IMR-90 (cell line): ENCODE measurements around the gene FCRL1. TPM values are rescaled to one million over a fixed set of nuclear protein-coding genes. Genes with fewer than 3 reads are reported as not detected.

ENCODE experiments used
- ATAC-seq: fragments of 200-7000 bp; cut with Tn5 transposase; 2 replicates; pipeline ENCODE4 v1.9.1; 2020; ENCODE audit warnings: low read depth, mild to moderate bottlenecking, moderate library complexity
- BruUV-seq: library from RNA; stranded (reverse); fragments of 400-500 nt; replicated peaks from 2 replicates; lab custom pipeline; 2021; lab: Mats Ljungman, UMichigan
- CTCF ChIA-PET: fragments of 300-600 bp; formaldehyde crosslinking; extraction: SDS; loops from one replicate; lab custom pipeline; 2021; ENCODE audit warnings: antibody characterized with exemption; lab: Yijun Ruan, JAX
- POLR2A ChIA-PET: fragments of 300-600 bp; sonication (Branson Sonifier 250); formaldehyde crosslinking; loops from one replicate; lab custom pipeline; 2022; ENCODE audit warnings: antibody characterized with exemption; ENCODE audit not compliant: unreplicated experiment; lab: Charles Lee
- DNase-seq: peaks from one replicate; pipeline ENCODE4 v3.0.0; 2013
- H2AFZ ChIP-seq: replicated peaks from 2 replicates; pipeline ENCODE3; 2013; ENCODE audit warnings: low read length, mild to moderate bottlenecking; ENCODE audit not compliant: poor library complexity
- H2AK5ac ChIP-seq: 2 replicates; pipeline ENCODE4 v1.6.1; 2013; ENCODE audit warnings: low read depth, low read length, inconsistent platforms
- H2AK9ac ChIP-seq: replicated peaks from 2 replicates; pipeline ENCODE3; 2013; ENCODE audit warnings: mild to moderate bottlenecking, low read depth, low read length, moderate library complexity; ENCODE audit not compliant: poor library complexity
- H2BK120ac ChIP-seq: 2 replicates; pipeline ENCODE4 v1.6.1; 2013; ENCODE audit warnings: low read depth, low read length, inconsistent platforms
- H2BK15ac ChIP-seq: 3 replicates; pipeline ENCODE4 v1.6.1; 2013; ENCODE audit warnings: low read depth, low read length, inconsistent platforms
- H2BK20ac ChIP-seq: 2 replicates; pipeline ENCODE4 v1.6.1; 2013; ENCODE audit warnings: low read depth, mild to moderate bottlenecking, inconsistent platforms, low read length, moderate library complexity
- H2BK5ac ChIP-seq: 2 replicates; pipeline ENCODE4 v1.6.1; 2013; ENCODE audit warnings: mild to moderate bottlenecking, low read depth, low read length, inconsistent platforms; ENCODE audit not compliant: poor library complexity, severe bottlenecking
- H3K14ac ChIP-seq: replicated peaks from 2 replicates; pipeline ENCODE4 v1.6.1; 2013; ENCODE audit warnings: low read depth, low read length, inconsistent platforms
- H3K18ac ChIP-seq: 2 replicates; pipeline ENCODE4 v1.6.1; 2013; ENCODE audit warnings: low read depth, low read length, control low read depth
- H3K23ac ChIP-seq: 2 replicates; pipeline ENCODE4 v1.6.1; 2013; ENCODE audit warnings: low read depth, low read length, inconsistent platforms
- H3K27ac ChIP-seq: 2 replicates; pipeline ENCODE4 v1.5.1; 2013; ENCODE audit warnings: mild to moderate bottlenecking, control low read depth, low read length; ENCODE audit not compliant: insufficient read depth
- H3K27me3 ChIP-seq: 2 replicates; pipeline ENCODE4 v1.6.1; 2013; ENCODE audit warnings: low read length; ENCODE audit not compliant: control insufficient read depth, insufficient read depth
- H3K36me3 ChIP-seq: 2 replicates; pipeline ENCODE4 v1.6.1; 2013; ENCODE audit warnings: low read length, mixed read lengths; ENCODE audit not compliant: control insufficient read depth, insufficient read depth
- H3K4ac ChIP-seq: 2 replicates; pipeline ENCODE4 v1.6.1; 2013; ENCODE audit warnings: low read depth, low read length, inconsistent platforms
- H3K4me1 ChIP-seq: 2 replicates; pipeline ENCODE4 v1.6.1; 2013; ENCODE audit warnings: low read length, mixed read lengths; ENCODE audit not compliant: control insufficient read depth, insufficient read depth
- H3K4me2 ChIP-seq: 2 replicates; pipeline ENCODE4 v1.6.1; 2013; ENCODE audit warnings: low read depth, mild to moderate bottlenecking, control low read depth, low read length, moderate library complexity
- H3K4me3 ChIP-seq: 2 replicates; pipeline ENCODE4 v1.5.1; 2013; ENCODE audit warnings: low read depth, mild to moderate bottlenecking, control low read depth, low read length, moderate library complexity; ENCODE audit not compliant: insufficient read depth
- H3K56ac ChIP-seq: 2 replicates; pipeline ENCODE4 v1.6.1; 2013; ENCODE audit warnings: low read length, inconsistent platforms; ENCODE audit not compliant: insufficient read depth; ENCODE audit errors: extremely low read depth
- H3K79me1 ChIP-seq, 2 experiments: 2 replicates each; pipeline ENCODE4 v1.6.1; 2013; ENCODE audit warnings: low read length in 2 of 2, inconsistent platforms in 1 of 2, low read depth in 1 of 2
- H3K9ac ChIP-seq: 2 replicates; pipeline ENCODE4 v1.6.1; 2013; ENCODE audit warnings: low read depth, low read length, control low read depth
- H3K9me1 ChIP-seq: 2 replicates; pipeline ENCODE4 v1.6.1; 2013; ENCODE audit warnings: low read length, inconsistent platforms; ENCODE audit not compliant: insufficient read depth
- H3K9me3 ChIP-seq: 2 replicates; pipeline ENCODE4 v1.6.1; 2013; ENCODE audit warnings: low read length; ENCODE audit not compliant: control insufficient read depth, insufficient read depth
- H4K20me1 ChIP-seq: 2 replicates; pipeline ENCODE4 v1.6.1; 2013; ENCODE audit warnings: low read length, inconsistent platforms; ENCODE audit not compliant: insufficient read depth
- H4K5ac ChIP-seq: 2 replicates; pipeline ENCODE4 v1.6.1; 2013; ENCODE audit warnings: mild to moderate bottlenecking, low read depth, low read length, control low read depth
- H4K8ac ChIP-seq, 2 experiments: 2 replicates each; pipeline ENCODE4 v1.6.1; 2013; ENCODE audit warnings: low read depth in 2 of 2, low read length in 2 of 2, control low read depth in 1 of 2, inconsistent platforms in 1 of 2
- H4K91ac ChIP-seq: 2 replicates; pipeline ENCODE4 v1.6.1; 2013; ENCODE audit warnings: low read depth, low read length, inconsistent platforms; ENCODE audit not compliant: insufficient read depth
- CHD1 ChIP-seq: IDR thresholded peaks from 2 replicates; pipeline ENCODE4 v1.6.1; 2012; ENCODE audit warnings: low read depth, low read length, improper control_type of control experiment
- FOS ChIP-seq: fragments of 150-350 bp; IDR thresholded peaks from 2 replicates; pipeline ENCODE4 v1.6.1; 2016; ENCODE audit warnings: low read depth, low read length
- NFE2L2 ChIP-seq: fragments of 150-350 bp; IDR thresholded peaks from 2 replicates; pipeline ENCODE4 v1.6.1; 2016; ENCODE audit warnings: low read depth, mild to moderate bottlenecking, low read length
- USF2 ChIP-seq: fragments of 150-350 bp; IDR thresholded peaks from 2 replicates; pipeline ENCODE4 v1.6.1; 2017; ENCODE audit warnings: mild to moderate bottlenecking, antibody characterized with exemption, low read length, low read depth
- WGBS, 2 experiments: methylation state at CpG; one replicate each; pipeline versions ENCODE4 v1.1.5 to v1.1.7; 2013; ENCODE audit warnings: missing lambda C conversion rate in 2 of 2; ENCODE audit not compliant: insufficient read length in 1 of 2; ENCODE audit errors: extremely low coverage in 2 of 2; 5-methylcytosine and 5-hydroxymethylcytosine counted together
- dilution Hi-C: fragments of 300-500 bp; cut with HindIII; formaldehyde crosslinking; loops from one replicate; pipeline ENCODE4 v1.14.3; 2018; ENCODE audit warnings: low sequenced_read_pairs; ENCODE audit not compliant: unreplicated experiment
- in situ Hi-C: fragments of 300-500 bp; cut with MboI; formaldehyde crosslinking; loops from 3 replicates; pipeline ENCODE4 v1.14.3; 2019; ENCODE audit warnings: low sequenced_read_pairs, inconsistent platforms, mixed read lengths
- intact Hi-C: fragments of 100-400 bp; cut with micrococcal nuclease; formaldehyde crosslinking; loops from 2 replicates; pipeline ENCODE4 v1.10.0; 2022
- polyA plus RNA-seq, 3 experiments: library from polyadenylated mRNA; depleted of rRNA; stranded (reverse); fragments of >200 nt; gene quantifications; 2 replicates each; pipeline ENCODE4 v1.2.3, GENCODE V29; 2012; ENCODE audit warnings: low replicate concordance in 1 of 3
- total RNA-seq: library from RNA; depleted of rRNA; stranded (reverse); fragments of >200 nt; gene quantifications from 2 replicates; pipeline ENCODE4 v1.2.3, GENCODE V29; 2012

FCRL1 gene
- total and polyA plus RNA-seq, 2 of the 4 experiments (the other 2 are of a cell fraction), result not detected

GRCh38 chr1:157842939-157843338 is 23.0 kb upstream of the FCRL1 start:
- H3K27ac ChIP-seq, result no peak overlapping the region
- no peak overlapping the region for H3K4me2 ChIP-seq
- no peak overlapping the region for H3K14ac ChIP-seq
- no TSS peak for BruUV-seq
- no peaks in the 10 kb centered on the region for H3K4me1 ChIP-seq
- POLR2A ChIA-PET, result no interaction called here
- no peaks in the 10 kb centered on the region for H3K36me3 ChIP-seq
- intact Hi-C loops (no loop called here), in situ Hi-C loops (no loop called here), dilution Hi-C loops (no loop called here)
- no peaks in the 10 kb centered on the region for H3K9me1 ChIP-seq
- H3K18ac ChIP-seq, result no peak overlapping the region
- DNase-seq, result no peak
- no CpG with 5 or more reads among the region's 1 CpG for WGBS, 2 experiments
- no peak overlapping the region for H2AK9ac ChIP-seq
- H3K4me3 ChIP-seq, result no peak overlapping the region
- no peak for ATAC-seq
- H3K4ac ChIP-seq, result no peak overlapping the region
- no peak overlapping the region for H2AFZ ChIP-seq
- H3K79me1 ChIP-seq, result no peaks in the 10 kb centered on the region
- no peaks in the 10 kb centered on the region for H3K27me3 ChIP-seq
- no peak overlapping the region for H2BK20ac ChIP-seq
- no peaks in the 10 kb centered on the region for H3K9me3 ChIP-seq
- H3K56ac ChIP-seq, result no peak overlapping the region
- no peak overlapping the region for H3K9ac ChIP-seq
- H2BK120ac ChIP-seq, result no peak overlapping the region
- H2BK15ac ChIP-seq, result no peak overlapping the region
- no peak for TF ChIP-seq USF2
- no peak for TF ChIP-seq NFE2L2
- no peak for TF ChIP-seq FOS
- no peak for TF ChIP-seq CHD1
- no peak overlapping the region for H4K91ac ChIP-seq
- no peak overlapping the region for H2AK5ac ChIP-seq
- no peak overlapping the region for H4K8ac ChIP-seq
- no peaks in the 10 kb centered on the region for H4K20me1 ChIP-seq
- CTCF ChIA-PET, result no interaction called here
- no peak overlapping the region for H2BK5ac ChIP-seq
- no peak overlapping the region for H4K5ac ChIP-seq
- H3K23ac ChIP-seq, result no peak overlapping the region
